ENCODE results near the gene ASNS. TPM values are rescaled to one million over a fixed set of nuclear protein-coding genes. Genes with fewer than 3 reads are reported as not detected.

Gene ASNS
- polyA plus RNA-seq, 2 donors, result 28.8 to 34.0 TPM

- H3K27ac ChIP-seq (ENCODE audit: low read depth in 2 of 2, low read length in 1 of 2), result no peak overlapping the region
- WGBS, 2 donors, result 58 to 66% methylated on average over 4 of the region's 4 CpGs
- no peaks in the 10 kb centered on the region for H3K9me3 ChIP-seq (ENCODE audit: control insufficient read depth in 2 of 2, insufficient read depth in 1 of 2, low read depth in 1 of 2, low read length in 1 of 2)
- no peaks in the 10 kb centered on the region for H3K4me1 ChIP-seq (ENCODE audit: control insufficient read depth in 2 of 2, insufficient read depth in 2 of 2, low read length in 1 of 2)
- H3K27me3 ChIP-seq (ENCODE audit: control insufficient read depth in 1 of 2, insufficient read depth in 2 of 2, low read length in 2 of 2), result no peaks in the 10 kb centered on the region
- H3K4me3 ChIP-seq (ENCODE audit: low read depth in 1 of 2, low read length in 2 of 2), result no peak overlapping the region
- no peaks in the 10 kb centered on the region for H3K36me3 ChIP-seq (ENCODE audit: control insufficient read depth in 2 of 2, insufficient read depth in 2 of 2, low read length in 1 of 2)
Measured at GRCh38 chr7:97846945-97847344, 25.3 kb downstream of the ASNS start.

GRCh38 chr7:97845622-97846203, 26.5 kb downstream of the ASNS start:
- Histone ChIP-seq H3K27me3 (ENCODE audit: control insufficient read depth in 1 of 2, insufficient read depth in 2 of 2, low read length in 2 of 2) (no peaks in the 10 kb centered on the region), H3K4me3 (ENCODE audit: low read depth in 1 of 2, low read length in 2 of 2) (no peak overlapping the region), H3K27ac (ENCODE audit: low read depth in 2 of 2, low read length in 1 of 2) (no peak overlapping the region), H3K4me1 (ENCODE audit: control insufficient read depth in 2 of 2, insufficient read depth in 2 of 2, low read length in 1 of 2) (no peaks in the 10 kb centered on the region), H3K36me3 (ENCODE audit: control insufficient read depth in 2 of 2, insufficient read depth in 2 of 2, low read length in 1 of 2) (no peaks in the 10 kb centered on the region), H3K9me3 (ENCODE audit: control insufficient read depth in 2 of 2, insufficient read depth in 1 of 2, low read depth in 1 of 2, low read length in 1 of 2) (no peaks in the 10 kb centered on the region)
- WGBS, 2 donors, result 46 to 56% methylated on average over 2 of the region's 2 CpGs

GRCh38 chr7:97844036-97844435, 28.2 kb downstream of the ASNS start:
- Histone ChIP-seq H3K27ac (ENCODE audit: low read depth in 2 of 2, low read length in 1 of 2) (no peak overlapping the region), H3K4me1 (ENCODE audit: control insufficient read depth in 2 of 2, insufficient read depth in 2 of 2, low read length in 1 of 2) (no peaks in the 10 kb centered on the region), H3K9me3 (ENCODE audit: control insufficient read depth in 2 of 2, insufficient read depth in 1 of 2, low read depth in 1 of 2, low read length in 1 of 2) (no peaks in the 10 kb centered on the region), H3K36me3 (ENCODE audit: control insufficient read depth in 2 of 2, insufficient read depth in 2 of 2, low read length in 1 of 2) (no peaks in the 10 kb centered on the region), H3K27me3 (ENCODE audit: control insufficient read depth in 1 of 2, insufficient read depth in 2 of 2, low read length in 2 of 2) (peaks cover 0 to 3% of the 10 kb centered on the region in 2 donors), H3K4me3 (ENCODE audit: low read depth in 1 of 2, low read length in 2 of 2) (no peak overlapping the region)
- 74 to 82% methylated on average over 3 of the region's 3 CpGs for WGBS, 2 donors

- Histone ChIP-seq H3K27me3 (ENCODE audit: control insufficient read depth in 1 of 2, insufficient read depth in 2 of 2, low read length in 2 of 2) (peaks cover 0 to 3% of the 10 kb centered on the region in 2 donors), H3K9me3 (ENCODE audit: control insufficient read depth in 2 of 2, insufficient read depth in 1 of 2, low read depth in 1 of 2, low read length in 1 of 2) (no peaks in the 10 kb centered on the region), H3K27ac (ENCODE audit: low read depth in 2 of 2, low read length in 1 of 2) (no peak overlapping the region), H3K36me3 (ENCODE audit: control insufficient read depth in 2 of 2, insufficient read depth in 2 of 2, low read length in 1 of 2) (no peaks in the 10 kb centered on the region), H3K4me1 (ENCODE audit: control insufficient read depth in 2 of 2, insufficient read depth in 2 of 2, low read length in 1 of 2) (no peaks in the 10 kb centered on the region), H3K4me3 (ENCODE audit: low read depth in 1 of 2, low read length in 2 of 2) (no peak overlapping the region)
- 93% methylated on average over 23 to 27 of the region's 27 CpGs for WGBS, 2 donors
Measured at GRCh38 chr7:97842772-97843345, 29.3 kb downstream of the ASNS start.

- Histone ChIP-seq H3K9me3 (ENCODE audit: control insufficient read depth in 2 of 2, insufficient read depth in 1 of 2, low read depth in 1 of 2, low read length in 1 of 2) (no peaks in the 10 kb centered on the region), H3K4me3 (ENCODE audit: low read depth in 1 of 2, low read length in 2 of 2) (no peak overlapping the region), H3K27me3 (ENCODE audit: control insufficient read depth in 1 of 2, insufficient read depth in 2 of 2, low read length in 2 of 2) (peaks cover 0 to 3% of the 10 kb centered on the region in 2 donors), H3K36me3 (ENCODE audit: control insufficient read depth in 2 of 2, insufficient read depth in 2 of 2, low read length in 1 of 2) (no peaks in the 10 kb centered on the region), H3K4me1 (ENCODE audit: control insufficient read depth in 2 of 2, insufficient read depth in 2 of 2, low read length in 1 of 2) (no peaks in the 10 kb centered on the region), H3K27ac (ENCODE audit: low read depth in 2 of 2, low read length in 1 of 2) (no peak overlapping the region)
- WGBS, 2 donors, result 74 to 76% methylated on average over 6 of the region's 6 CpGs
Measured at GRCh38 chr7:97842006-97842405, 30.2 kb downstream of the ASNS start.

GRCh38 chr7:97835296-97836138, 36.7 kb downstream of the ASNS start:
- H3K4me1 ChIP-seq (ENCODE audit: control insufficient read depth in 2 of 2, insufficient read depth in 2 of 2, low read length in 1 of 2), result no peaks in the 10 kb centered on the region

GRCh38 chr7:97819161-97819560, 53.0 kb downstream of the ASNS start:
- Histone ChIP-seq H3K27ac (ENCODE audit: low read depth in 2 of 2, low read length in 1 of 2) (no peak overlapping the region), H3K4me1 (ENCODE audit: control insufficient read depth in 2 of 2, insufficient read depth in 2 of 2, low read length in 1 of 2) (no peaks in the 10 kb centered on the region), H3K36me3 (ENCODE audit: control insufficient read depth in 2 of 2, insufficient read depth in 2 of 2, low read length in 1 of 2) (no peaks in the 10 kb centered on the region), H3K9me3 (ENCODE audit: control insufficient read depth in 2 of 2, insufficient read depth in 1 of 2, low read depth in 1 of 2, low read length in 1 of 2) (no peaks in the 10 kb centered on the region), H3K4me3 (ENCODE audit: low read depth in 1 of 2, low read length in 2 of 2) (no peak overlapping the region), H3K27me3 (ENCODE audit: control insufficient read depth in 1 of 2, insufficient read depth in 2 of 2, low read length in 2 of 2) (no peaks in the 10 kb centered on the region)

More at GRCh38 chr7:97835296-97836138, 36.7 kb downstream of the ASNS start:
- Histone ChIP-seq H3K4me3 (ENCODE audit: low read depth in 1 of 2, low read length in 2 of 2) (no peak overlapping the region), H3K27ac (ENCODE audit: low read depth in 2 of 2, low read length in 1 of 2) (no peak overlapping the region), H3K27me3 (ENCODE audit: control insufficient read depth in 1 of 2, insufficient read depth in 2 of 2, low read length in 2 of 2) (peaks cover 0 to 3% of the 10 kb centered on the region in 2 donors), H3K36me3 (ENCODE audit: control insufficient read depth in 2 of 2, insufficient read depth in 2 of 2, low read length in 1 of 2) (no peaks in the 10 kb centered on the region), H3K9me3 (ENCODE audit: control insufficient read depth in 2 of 2, insufficient read depth in 1 of 2, low read depth in 1 of 2, low read length in 1 of 2) (no peaks in the 10 kb centered on the region)
- 32 to 34% methylated on average over 12 of the region's 12 CpGs for WGBS, 2 donors

GRCh38 chr7:97818066-97818663, 54.0 kb downstream of the ASNS start:
- H3K4me1 ChIP-seq (ENCODE audit: control insufficient read depth in 2 of 2, insufficient read depth in 2 of 2, low read length in 1 of 2), result no peaks in the 10 kb centered on the region
- no peaks in the 10 kb centered on the region for H3K36me3 ChIP-seq (ENCODE audit: control insufficient read depth in 2 of 2, insufficient read depth in 2 of 2, low read length in 1 of 2)
- H3K27ac ChIP-seq (ENCODE audit: low read depth in 2 of 2, low read length in 1 of 2), result no peak overlapping the region
- 45 to 54% methylated on average over 5 of the region's 5 CpGs for WGBS, 2 donors
- no peaks in the 10 kb centered on the region for H3K9me3 ChIP-seq (ENCODE audit: control insufficient read depth in 2 of 2, insufficient read depth in 1 of 2, low read depth in 1 of 2, low read length in 1 of 2)
- no peak overlapping the region for H3K4me3 ChIP-seq (ENCODE audit: low read depth in 1 of 2, low read length in 2 of 2)
- no peaks in the 10 kb centered on the region for H3K27me3 ChIP-seq (ENCODE audit: control insufficient read depth in 1 of 2, insufficient read depth in 2 of 2, low read length in 2 of 2)
